MM.1S (cell line): ENCODE data around the gene FAM180A.

Experiments used
- DNase-seq: peaks from one replicate; pipeline ENCODE4 v3.0.0-alpha.2; 2015
- H2AFZ ChIP-seq: fragments of 300-600 bp; sonication (generic); 2 replicates; pipeline ENCODE4 v1.6.0; 2016; ENCODE audit warnings: antibody characterized with exemption, low read length
- H3F3A ChIP-seq: fragments of 300-600 bp; sonication (generic); 2 replicates; pipeline ENCODE4 v1.6.1; 2016; ENCODE audit warnings: mild to moderate bottlenecking, antibody characterized with exemption, low read length, moderate library complexity, mixed read lengths; ENCODE audit not compliant: insufficient read depth
- H3K27ac ChIP-seq: fragments of 300-600 bp; sonication (generic); 2 replicates; pipeline ENCODE4 v1.5.1; 2016; ENCODE audit warnings: mild to moderate bottlenecking, low read length
- H3K27me3 ChIP-seq: fragments of 300-600 bp; sonication (generic); replicated peaks from 2 replicates; pipeline ENCODE4 v1.6.0; 2016; ENCODE audit warnings: low read length; ENCODE audit not compliant: insufficient read depth
- H3K36me3 ChIP-seq: fragments of 300-600 bp; sonication (generic); replicated peaks from 2 replicates; pipeline ENCODE4 v1.6.1; 2016; ENCODE audit warnings: mild to moderate bottlenecking, low read length, mixed read lengths; ENCODE audit not compliant: insufficient read depth
- H3K4me1 ChIP-seq: fragments of 300-600 bp; sonication (generic); 2 replicates; pipeline ENCODE4 v1.6.1; 2016; ENCODE audit warnings: low read length, mixed read lengths
- H3K4me2 ChIP-seq: fragments of 300-600 bp; sonication (generic); 2 replicates; pipeline ENCODE4 v1.6.0; 2016; ENCODE audit warnings: low read depth, low read length
- H3K4me3 ChIP-seq: fragments of 300-600 bp; sonication (generic); 2 replicates; pipeline ENCODE4 v1.5.1; 2016; ENCODE audit warnings: low read length, mixed read lengths
- H3K79me2 ChIP-seq: fragments of 300-600 bp; sonication (generic); 2 replicates; pipeline ENCODE4 v1.6.1; 2016; ENCODE audit warnings: mixed run types, low read length, mixed read lengths
- H3K9ac ChIP-seq: fragments of 300-600 bp; sonication (generic); 2 replicates; pipeline ENCODE4 v1.6.1; 2016; ENCODE audit warnings: low read length, mixed read lengths
- H3K9me2 ChIP-seq: fragments of 300-600 bp; sonication (generic); replicated peaks from 2 replicates; pipeline ENCODE4 v1.6.1; 2016; ENCODE audit warnings: mild to moderate bottlenecking, low read length, mixed read lengths; ENCODE audit not compliant: insufficient read depth
- H3K9me3 ChIP-seq: fragments of 300-600 bp; sonication (generic); replicated peaks from 2 replicates; pipeline ENCODE4 v1.6.1; 2016; ENCODE audit warnings: mild to moderate bottlenecking, low read length, mixed read lengths; ENCODE audit not compliant: insufficient read depth
- H4K20me1 ChIP-seq: fragments of 300-600 bp; sonication (generic); 2 replicates; pipeline ENCODE4 v1.6.1; 2016; ENCODE audit warnings: mild to moderate bottlenecking, low read length, moderate library complexity, mixed read lengths; ENCODE audit not compliant: insufficient read depth
- CTCF ChIP-seq: fragments of 300-600 bp; sonication (generic); IDR thresholded peaks from 2 replicates; pipeline ENCODE4 v1.5.1; 2016; ENCODE audit warnings: antibody characterized with exemption, low read length, mixed read lengths
- EZH2 ChIP-seq: fragments of 300-600 bp; sonication (generic); optimal IDR thresholded peaks from 2 replicates; pipeline ENCODE3; 2017; ENCODE audit warnings: low read depth, mild to moderate bottlenecking, antibody characterized with exemption, low read length, mixed read lengths
- EZH2phosphoT487 ChIP-seq: fragments of 300-600 bp; sonication (generic); IDR thresholded peaks from 2 replicates; pipeline ENCODE4 v1.6.1; 2018; ENCODE audit warnings: antibody characterized with exemption, low read length

Gene FAM180A

GRCh38 chr7:135712182-135712782 is 36.3 kb downstream of the FAM180A start:
- Histone ChIP-seq H3K9me3 (no peaks in the 10 kb centered on the region), H3K4me1 (no peaks in the 10 kb centered on the region), H3K9me2 (no peaks in the 10 kb centered on the region), H2AFZ (no peak overlapping the region), H3K27me3 (no peaks in the 10 kb centered on the region), H4K20me1 (no peaks in the 10 kb centered on the region), H3F3A (no peaks in the 10 kb centered on the region), H3K27ac (no peak overlapping the region), H3K4me2 (no peak overlapping the region), H3K4me3 (no peak overlapping the region), H3K36me3 (no peaks in the 10 kb centered on the region), H3K79me2 (no peaks in the 10 kb centered on the region), H3K9ac (no peak overlapping the region)
- TF ChIP-seq CTCF = no peak
- TF ChIP-seq EZH2 = no peak
- no peak for TF ChIP-seq EZH2phosphoT487
- no peak for DNase-seq

GRCh38 chr7:135711139-135711469 is 37.5 kb downstream of the FAM180A start:
- no peaks in the 10 kb centered on the region for H3K9me2 ChIP-seq
- no peak overlapping the region for H3K27ac ChIP-seq
- no peaks in the 10 kb centered on the region for H3F3A ChIP-seq
- no peak for DNase-seq
- H2AFZ ChIP-seq = no peak overlapping the region
- no peaks in the 10 kb centered on the region for H3K79me2 ChIP-seq
- H3K4me1 ChIP-seq = no peaks in the 10 kb centered on the region
- no peak overlapping the region for H3K4me2 ChIP-seq
- no peak overlapping the region for H3K9ac ChIP-seq
- H3K27me3 ChIP-seq = no peaks in the 10 kb centered on the region
- no peaks in the 10 kb centered on the region for H3K36me3 ChIP-seq
- TF ChIP-seq EZH2 (no peak), CTCF (no peak), EZH2phosphoT487 (no peak)
- no peaks in the 10 kb centered on the region for H4K20me1 ChIP-seq
- no peak overlapping the region for H3K4me3 ChIP-seq
- H3K9me3 ChIP-seq = no peaks in the 10 kb centered on the region

- H3K9me2 ChIP-seq = no peaks in the 10 kb centered on the region
- H3K9me3 ChIP-seq = no peaks in the 10 kb centered on the region
- H3K27me3 ChIP-seq = no peaks in the 10 kb centered on the region
- H3F3A ChIP-seq = no peaks in the 10 kb centered on the region
- no peak overlapping the region for H3K4me2 ChIP-seq
- H4K20me1 ChIP-seq = no peaks in the 10 kb centered on the region
- no peaks in the 10 kb centered on the region for H3K36me3 ChIP-seq
- no peaks in the 10 kb centered on the region for H3K79me2 ChIP-seq
- no peak overlapping the region for H3K9ac ChIP-seq
- no peak overlapping the region for H2AFZ ChIP-seq
- no peak overlapping the region for H3K27ac ChIP-seq
- DNase-seq = no peak
- H3K4me3 ChIP-seq = no peak overlapping the region
- no peaks in the 10 kb centered on the region for H3K4me1 ChIP-seq
- no peak for TF ChIP-seq EZH2
- TF ChIP-seq CTCF = peak; percentile 38
These were observed 38.0 kb downstream of the FAM180A start for GRCh38 chr7:135710417-135711138.
